Measurements from ENCODE around the gene SPRY4. TPM values are rescaled to one million over a fixed set of nuclear protein-coding genes. Genes with fewer than 3 reads are reported as not detected.

Gene SPRY4
- total RNA-seq, 1 donor from 2014 or later: 20.6 TPM

DNA sequence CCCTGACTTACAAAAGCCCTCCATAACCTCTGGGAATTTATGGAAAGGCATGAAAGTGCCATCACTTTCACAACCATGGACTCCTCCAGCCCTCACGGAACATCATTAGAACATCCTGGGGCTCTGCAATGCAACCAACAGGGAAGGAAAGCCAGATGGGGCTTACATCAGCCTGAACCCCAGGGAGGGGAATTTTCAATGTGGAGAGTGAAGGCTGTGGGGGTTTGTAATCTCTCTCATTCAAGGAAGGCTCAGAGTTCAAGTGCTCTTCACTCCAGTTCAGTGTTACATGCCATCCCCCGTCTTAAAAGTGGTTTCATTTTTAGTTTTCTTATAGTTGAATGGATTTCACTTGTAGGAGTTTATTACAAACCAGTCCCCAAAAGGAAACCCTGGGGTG lies 5.7 kb downstream of the SPRY4 start:
- DNase-seq (ENCODE audit: low spot score): no peak
- intact Hi-C loops (cut with DNase I): loop anchor here (5.0 kb wide), 1 partner anchor 37 kb away; no protein-coding TSS in a partner anchor

DNA sequence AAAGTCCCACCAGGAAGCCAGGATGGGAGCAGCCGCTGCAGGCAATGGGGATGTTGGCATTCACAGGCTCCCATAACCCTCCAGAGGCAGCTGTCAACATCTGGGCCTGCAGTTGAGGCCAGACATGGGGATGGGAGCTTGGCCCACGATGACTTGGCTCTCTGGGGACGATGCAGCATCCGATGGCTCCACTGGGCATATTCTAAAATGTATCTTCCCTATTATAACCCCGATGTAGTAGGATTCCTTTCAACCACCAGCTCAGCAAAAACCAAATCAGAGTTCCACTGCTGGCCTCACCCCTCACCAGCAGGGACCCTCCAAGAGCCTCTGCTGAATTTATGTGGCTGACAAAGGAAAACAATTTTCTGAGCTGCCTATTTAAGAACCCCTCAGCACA lies 7.1 kb downstream of the SPRY4 start:
- DNase-seq (ENCODE audit: low spot score): no peak
- intact Hi-C loops (cut with DNase I): loop anchor here (2.0 to 5.0 kb wide), 2 partner anchors 21 to 35 kb away; no protein-coding TSS in a partner anchor

DNA sequence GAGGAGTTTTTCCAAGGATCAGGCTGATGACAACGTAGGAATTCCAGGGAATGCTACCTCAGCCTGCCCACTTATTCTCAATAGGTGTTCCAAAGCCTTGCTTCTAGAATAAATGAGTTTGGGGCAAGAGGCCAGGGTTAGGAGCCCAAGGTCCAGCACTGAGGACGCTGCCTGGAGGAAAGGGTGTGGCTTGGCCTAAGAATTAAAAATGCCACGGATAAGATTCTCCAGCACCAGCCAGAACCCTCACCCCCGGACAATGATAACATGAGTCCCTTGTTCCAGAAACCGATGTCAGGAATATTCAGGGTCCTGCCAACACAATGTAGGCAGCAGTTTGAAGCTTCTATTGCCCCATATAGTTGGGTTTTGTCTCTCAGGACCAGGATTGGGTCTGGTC lies 7.6 kb downstream of the SPRY4 start:
- no peak for DNase-seq (ENCODE audit: low spot score)
- intact Hi-C loops (cut with DNase I): loop anchor here (2.0 to 5.0 kb wide), 2 partner anchors 20 to 35 kb away; no protein-coding TSS in a partner anchor

DNA sequence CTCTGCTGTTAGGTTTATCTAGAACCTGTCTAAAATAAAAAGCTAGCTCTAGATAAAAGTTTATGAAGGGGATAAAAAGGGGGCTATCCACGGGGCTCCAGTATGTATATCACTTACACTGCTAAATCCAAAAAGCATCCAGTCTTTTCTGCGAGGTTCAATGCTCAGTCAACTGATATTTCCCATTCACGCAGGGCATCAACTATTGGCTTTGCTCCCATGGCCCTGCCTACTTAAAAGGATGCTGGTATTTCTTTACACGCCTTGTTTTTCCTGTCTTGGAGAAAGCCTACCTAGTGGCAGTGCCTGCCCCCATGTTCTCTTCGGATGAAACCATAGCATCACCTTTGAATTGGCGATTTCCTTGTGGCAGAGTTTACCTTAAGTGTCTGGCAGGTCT lies 8.1 kb downstream of the SPRY4 start:
- DNase-seq (ENCODE audit: low spot score): no peak
- intact Hi-C loops (cut with DNase I): loop anchor here (2.0 to 5.0 kb wide), 2 partner anchors 20 to 34 kb away; no protein-coding TSS in a partner anchor

DNA sequence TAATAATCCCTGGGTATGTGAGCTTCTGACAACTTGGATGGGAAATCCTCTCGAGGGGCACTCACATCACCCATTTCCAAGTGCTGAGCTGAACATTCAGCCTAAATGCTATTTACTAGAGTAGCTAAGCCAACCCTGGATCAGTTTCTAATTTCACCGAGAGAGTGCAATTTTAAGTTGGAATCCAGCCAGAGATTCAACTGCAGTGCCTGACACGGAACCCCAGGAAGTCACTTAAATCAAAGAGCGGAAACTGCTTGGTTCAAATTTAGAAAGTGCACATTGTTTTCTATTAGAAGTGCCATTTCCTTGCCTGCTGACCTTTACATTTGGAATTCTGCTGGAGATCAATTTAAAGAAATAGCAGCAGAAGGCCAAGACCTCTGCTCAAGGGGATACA lies 8.8 kb downstream of the SPRY4 start:
- intact Hi-C loops (cut with DNase I): loop anchor here (2.0 to 5.0 kb wide), 2 partner anchors 19 to 34 kb away; no protein-coding TSS in a partner anchor
- no peak for DNase-seq (ENCODE audit: low spot score)

DNA sequence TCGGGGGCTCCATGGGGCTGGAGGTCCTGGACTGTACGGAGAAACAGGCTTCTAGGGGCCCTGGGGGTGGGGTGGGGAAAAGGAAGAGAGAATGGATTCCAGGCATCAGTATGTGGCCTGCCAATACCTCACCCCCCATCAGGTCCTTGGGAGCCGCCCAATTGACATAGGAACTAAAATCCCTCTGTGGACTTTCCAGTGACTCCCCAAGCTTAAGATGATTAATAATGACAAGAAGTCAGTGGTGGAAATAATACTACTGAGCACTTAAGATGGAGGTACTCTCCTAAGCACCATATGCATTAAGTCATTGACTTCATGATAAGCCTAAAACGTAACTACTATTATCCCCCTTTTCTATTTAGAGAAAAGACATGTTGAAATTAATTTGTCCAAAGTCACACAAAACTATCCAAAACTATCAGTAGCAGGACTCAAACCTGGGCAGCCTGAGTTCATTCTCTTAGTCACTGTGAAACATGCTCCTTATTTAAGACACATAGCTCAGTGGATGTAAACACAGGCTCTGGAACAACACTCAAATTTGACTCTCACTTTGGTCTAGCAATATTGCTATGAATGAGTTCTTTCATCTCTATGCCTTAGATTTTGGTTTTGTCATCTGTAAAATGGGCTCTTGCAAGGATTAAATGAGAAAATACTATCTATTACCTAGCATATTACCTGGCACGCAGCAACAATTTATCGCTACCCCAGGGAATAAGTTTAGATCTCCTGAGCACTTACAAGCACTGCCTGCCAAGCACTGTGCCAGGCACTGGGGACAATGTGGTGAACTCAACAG lies 9.5 kb downstream of the SPRY4 start:
- intact Hi-C loops (cut with DNase I): loop anchor here (5.0 kb wide), 1 partner anchor 33 kb away; no protein-coding TSS in a partner anchor
- DNase-seq (ENCODE audit: low spot score): no peak

DNA sequence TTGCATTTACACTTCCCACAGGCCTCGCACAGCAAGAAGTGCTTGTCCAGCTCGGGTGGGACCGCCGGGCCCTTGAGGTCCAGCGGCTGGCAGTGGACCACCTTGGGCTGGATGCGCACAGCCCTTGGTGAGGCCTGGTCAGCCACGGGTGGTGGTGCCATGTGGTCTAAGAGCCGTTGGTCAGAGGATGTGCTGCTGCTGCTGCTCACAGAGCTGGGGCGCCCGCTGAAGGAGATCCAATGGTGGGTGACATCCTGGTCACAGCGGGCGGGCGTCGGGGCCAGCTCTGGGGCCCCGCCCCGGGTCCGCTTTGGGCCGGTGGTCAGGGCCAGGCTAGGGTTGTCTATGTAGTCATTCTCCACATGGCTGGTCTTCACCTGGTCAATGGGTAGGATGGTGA lies 10.2 kb downstream of the SPRY4 start:
- intact Hi-C loops (cut with DNase I): loop anchor here (5.0 kb wide), 1 partner anchor 32 kb away; no protein-coding TSS in a partner anchor
- no peak for DNase-seq (ENCODE audit: low spot score)

DNA sequence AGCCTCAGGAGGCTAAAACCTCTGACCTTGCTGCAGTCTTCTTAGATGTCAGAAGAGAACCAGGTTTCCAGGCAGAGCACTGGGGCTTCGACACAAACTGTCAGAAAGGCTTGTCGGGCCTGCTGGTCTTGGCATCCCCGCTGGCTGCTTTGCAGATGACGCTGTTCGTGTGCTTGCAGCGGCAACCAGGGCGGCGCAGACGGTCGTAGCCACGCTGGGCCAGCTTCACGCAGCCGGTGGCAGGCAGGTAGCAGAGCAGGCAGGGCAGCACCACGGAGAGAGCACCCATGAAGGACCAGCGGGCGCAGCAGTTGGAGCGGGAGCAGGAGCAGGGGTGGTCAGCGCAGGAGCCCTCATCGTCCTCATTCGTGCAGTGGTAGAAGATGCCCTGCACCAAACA lies 10.7 kb downstream of the SPRY4 start:
- intact Hi-C loops (cut with DNase I): no loop called here
- no peak for DNase-seq (ENCODE audit: low spot score)

DNA sequence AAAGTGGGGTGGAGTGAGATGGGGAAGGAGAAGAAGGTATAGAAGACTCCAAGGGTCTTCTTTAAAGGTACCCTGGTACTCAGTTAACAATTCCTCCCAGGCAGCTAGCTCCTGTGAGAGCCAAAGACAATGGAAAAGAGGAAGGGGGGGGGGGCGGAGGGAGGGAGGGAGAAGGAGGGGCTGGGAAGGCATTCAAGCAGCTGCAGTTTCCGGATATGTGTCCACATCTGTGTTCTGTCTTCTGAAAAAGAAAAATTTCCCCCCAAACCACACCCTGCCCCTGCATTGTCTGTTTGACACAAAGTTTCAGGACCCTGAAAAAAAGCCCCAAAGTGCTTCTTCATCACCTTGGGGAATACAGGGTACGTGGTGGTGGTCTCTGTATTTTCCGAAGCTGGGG lies 11.1 kb downstream of the SPRY4 start:
- no peak for DNase-seq (ENCODE audit: low spot score)
- intact Hi-C loops (cut with DNase I): no loop called here

DNA sequence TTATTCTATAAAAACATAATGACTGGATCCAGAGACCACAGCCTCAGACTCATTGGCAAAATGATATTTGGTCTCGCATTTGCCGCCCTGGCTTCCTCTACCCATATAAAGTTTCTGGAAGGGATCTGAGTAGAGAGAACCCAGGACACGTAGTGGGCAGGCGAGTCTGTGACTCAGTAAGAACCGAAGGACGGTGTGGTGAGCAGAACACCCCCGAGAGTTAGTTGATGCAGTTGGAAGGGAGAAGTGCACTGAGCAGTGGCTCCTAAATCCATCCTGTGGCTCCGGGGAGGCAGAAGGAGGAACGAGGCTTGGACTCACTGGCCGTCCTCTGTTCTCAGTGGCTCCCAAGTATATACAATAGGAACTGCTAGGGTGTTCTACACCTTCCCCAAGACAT lies 11.5 kb downstream of the SPRY4 start:
- intact Hi-C loops (cut with DNase I): no loop called here
- no peak for DNase-seq (ENCODE audit: low spot score)

DNA sequence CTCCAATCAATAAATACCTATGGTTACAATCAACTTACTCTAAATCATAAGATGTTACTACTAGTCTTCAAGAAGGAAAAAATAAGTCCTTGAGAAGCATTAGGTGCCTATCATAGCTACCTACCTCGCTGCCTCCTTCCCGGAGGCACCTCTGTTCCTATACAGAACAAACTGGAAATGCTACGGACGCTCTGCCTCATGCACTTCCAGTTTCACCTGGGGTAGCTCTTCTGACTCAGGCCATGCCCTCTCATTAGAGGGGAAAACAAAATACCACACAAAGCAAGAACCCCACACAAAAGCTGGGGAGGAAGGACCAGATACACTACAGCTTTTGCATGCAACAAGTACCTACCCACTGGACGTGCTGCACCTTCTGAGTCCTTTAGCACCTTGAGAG lies 12.4 kb downstream of the SPRY4 start:
- intact Hi-C loops (cut with DNase I): no loop called here

DNA sequence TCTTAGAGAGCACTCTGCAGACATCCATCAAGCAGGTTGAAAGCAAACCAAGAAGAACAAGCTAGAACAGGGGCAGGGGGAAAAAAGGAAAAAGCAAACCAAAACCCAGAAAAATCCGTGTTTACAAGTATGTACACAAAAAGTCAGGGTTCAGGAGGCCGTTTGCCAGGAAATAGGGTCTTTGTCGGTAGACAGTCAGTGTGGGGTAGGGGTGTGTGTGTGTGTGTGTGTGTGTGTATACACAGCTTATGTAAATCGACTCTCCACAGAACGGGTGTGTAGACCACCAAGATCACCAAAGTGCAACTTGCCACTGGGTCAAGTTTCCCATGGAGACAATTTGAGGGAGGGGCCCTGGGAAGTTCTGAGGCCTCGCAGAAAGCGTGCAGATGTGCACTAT lies 13.1 kb downstream of the SPRY4 start:
- intact Hi-C loops (cut with DNase I): no loop called here

More for the DNA sequence above, 12.4 kb downstream of the SPRY4 start:
- no peak for DNase-seq (ENCODE audit: low spot score)

DNA sequence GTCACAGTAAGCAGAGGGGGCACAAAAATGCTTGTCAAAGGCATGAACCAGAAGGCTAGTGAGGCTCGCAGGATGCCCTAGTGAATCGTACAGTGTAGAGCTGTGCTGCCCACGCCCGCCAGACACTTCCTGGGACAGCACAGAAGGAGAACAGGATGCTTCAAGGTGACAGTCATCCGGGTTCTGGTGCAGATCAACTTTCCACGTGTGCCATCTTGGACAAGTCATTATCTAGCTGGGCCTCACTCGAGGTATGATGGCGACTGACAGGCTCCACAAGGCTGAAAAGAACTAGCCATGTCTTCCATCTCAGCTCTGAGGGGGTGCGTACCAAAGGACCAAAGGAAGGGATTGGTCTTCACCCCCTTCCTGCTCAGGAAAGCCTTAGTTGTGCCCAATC lies 14.0 kb downstream of the SPRY4 start:
- DNase-seq (ENCODE audit: low spot score): no peak
- intact Hi-C loops (cut with DNase I): no loop called here

More for the DNA sequence above, 13.1 kb downstream of the SPRY4 start:
- no peak for DNase-seq (ENCODE audit: low spot score)

DNA sequence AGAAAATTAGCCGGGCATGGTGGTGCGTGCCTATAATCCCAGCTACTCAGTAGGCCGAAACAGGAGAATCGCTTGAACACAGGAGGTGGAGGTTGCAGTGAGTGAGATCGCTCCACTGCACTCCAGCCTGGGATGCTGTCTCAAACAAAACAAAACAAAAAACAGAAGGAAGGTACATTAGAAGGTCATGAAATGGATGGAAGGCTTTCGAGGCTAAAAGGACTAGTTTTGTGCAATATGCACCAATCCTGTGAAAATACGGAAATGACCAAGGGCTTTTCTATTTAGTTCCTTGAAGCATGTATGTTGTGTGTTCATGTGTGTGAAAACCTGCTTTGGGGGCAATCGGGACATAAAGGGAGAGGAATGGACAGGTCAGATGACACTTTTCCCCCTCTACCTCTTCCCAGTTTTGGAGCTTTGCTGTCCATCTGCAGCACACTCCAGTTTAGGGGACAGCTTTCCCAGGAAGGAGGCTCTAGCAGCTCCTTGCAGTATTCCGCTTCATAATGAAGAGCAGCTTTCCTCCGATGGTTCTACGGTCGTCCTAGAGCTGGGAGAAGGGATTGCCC lies 15.0 kb downstream of the SPRY4 start:
- DNase-seq (ENCODE audit: low spot score): no peak
- intact Hi-C loops (cut with DNase I): no loop called here

DNA sequence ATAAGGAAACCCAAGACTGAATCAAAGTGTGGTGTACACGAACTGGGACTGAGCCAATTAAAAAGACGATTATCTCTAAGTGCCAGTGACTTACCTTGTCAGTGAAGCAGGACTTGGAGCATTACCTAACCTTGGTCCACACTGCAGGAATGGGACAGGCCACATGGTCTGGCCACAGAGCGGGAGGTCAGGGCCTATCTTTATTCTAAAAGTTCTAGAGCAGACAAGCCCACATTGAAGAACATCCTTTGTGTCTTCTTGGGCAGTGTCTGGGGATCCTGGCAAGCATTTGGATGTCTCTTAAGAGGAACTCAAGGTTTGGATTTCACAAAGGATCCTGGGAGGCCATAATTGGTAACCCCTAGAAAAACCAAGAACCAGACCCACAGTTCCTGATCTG lies 16.5 kb downstream of the SPRY4 start:
- intact Hi-C loops (cut with DNase I): no loop called here
- no peak for DNase-seq (ENCODE audit: low spot score)

DNA sequence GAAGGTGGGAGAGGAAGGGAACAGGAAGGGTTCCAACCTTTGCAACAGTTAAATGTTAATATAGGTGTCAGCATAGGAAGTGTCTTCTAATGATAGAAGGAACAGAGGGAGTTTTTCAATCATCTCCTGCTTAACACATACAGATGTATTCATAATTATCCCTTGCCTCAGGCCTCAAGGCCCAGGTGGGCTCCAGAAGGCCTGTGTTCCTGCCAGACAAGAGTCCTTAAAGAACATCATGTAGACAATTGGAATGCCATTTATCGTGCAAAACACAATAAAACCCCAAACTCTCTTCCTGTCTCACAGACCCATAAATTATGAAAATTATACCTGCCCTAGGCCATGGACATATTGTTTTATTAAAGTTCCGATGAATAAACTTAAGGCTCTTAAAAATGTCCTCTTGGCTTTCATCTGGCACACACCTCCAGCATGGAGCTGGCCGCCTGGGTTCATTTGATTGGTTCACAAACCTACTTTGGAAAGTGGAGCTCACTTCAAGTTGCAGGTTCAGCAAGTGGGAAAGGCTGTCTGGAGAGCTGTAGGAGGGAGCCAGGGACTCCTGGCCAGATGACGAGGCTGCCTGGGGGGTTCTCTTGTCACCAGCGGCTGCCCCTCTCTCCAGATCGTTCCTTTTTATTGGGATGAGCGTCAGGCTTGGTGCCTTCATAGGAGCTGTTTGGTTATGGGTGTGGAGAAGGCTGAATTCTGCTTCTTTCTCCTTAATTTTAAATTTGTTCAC lies 17.5 kb downstream of the SPRY4 start:
- intact Hi-C loops (cut with DNase I): no loop called here
- no peak for DNase-seq (ENCODE audit: low spot score)

DNA sequence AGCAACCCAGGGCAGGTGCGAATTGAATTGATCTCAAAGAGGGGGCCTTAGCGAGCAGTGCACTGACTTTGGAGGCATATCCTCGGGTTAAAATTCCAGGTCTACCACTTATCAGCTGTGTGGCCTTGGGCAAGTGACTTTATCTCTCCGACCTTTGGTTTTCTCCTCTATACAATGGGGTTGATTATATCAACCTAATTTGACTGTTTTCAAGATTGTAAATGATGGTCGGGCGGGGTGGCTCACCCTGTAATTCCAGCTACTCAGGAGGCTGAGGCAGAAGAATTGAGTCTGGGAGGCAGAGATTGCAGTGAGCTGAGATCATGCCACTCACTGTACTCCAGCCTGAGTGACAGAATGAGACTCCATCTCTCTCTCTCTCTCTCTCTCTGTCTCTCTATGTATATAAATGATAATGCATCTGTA lies 18.7 kb downstream of the SPRY4 start:
- no peak for DNase-seq (ENCODE audit: low spot score)
- intact Hi-C loops (cut with DNase I): no loop called here

DNA sequence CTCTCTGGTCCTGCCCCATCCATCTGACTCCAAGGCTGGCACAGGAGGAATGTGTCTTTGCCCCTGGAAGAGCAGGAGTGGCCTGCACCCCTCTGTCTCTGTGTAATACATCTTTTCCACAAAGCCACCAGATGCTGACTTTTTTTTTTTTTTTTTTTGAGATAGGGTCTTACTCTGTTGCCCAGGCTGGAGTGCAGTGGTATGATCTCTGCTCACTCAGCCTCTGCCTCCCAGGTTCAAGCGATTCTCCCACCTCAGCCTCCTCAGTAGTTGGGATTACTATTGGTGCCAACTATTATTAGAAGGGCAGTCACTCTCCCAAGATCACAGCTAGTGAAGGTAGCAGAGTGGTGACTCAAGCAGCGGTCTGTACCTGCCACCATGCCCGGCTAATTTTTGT lies 19.6 kb downstream of the SPRY4 start:
- intact Hi-C loops (cut with DNase I): no loop called here
- DNase-seq (ENCODE audit: low spot score): no peak

DNA sequence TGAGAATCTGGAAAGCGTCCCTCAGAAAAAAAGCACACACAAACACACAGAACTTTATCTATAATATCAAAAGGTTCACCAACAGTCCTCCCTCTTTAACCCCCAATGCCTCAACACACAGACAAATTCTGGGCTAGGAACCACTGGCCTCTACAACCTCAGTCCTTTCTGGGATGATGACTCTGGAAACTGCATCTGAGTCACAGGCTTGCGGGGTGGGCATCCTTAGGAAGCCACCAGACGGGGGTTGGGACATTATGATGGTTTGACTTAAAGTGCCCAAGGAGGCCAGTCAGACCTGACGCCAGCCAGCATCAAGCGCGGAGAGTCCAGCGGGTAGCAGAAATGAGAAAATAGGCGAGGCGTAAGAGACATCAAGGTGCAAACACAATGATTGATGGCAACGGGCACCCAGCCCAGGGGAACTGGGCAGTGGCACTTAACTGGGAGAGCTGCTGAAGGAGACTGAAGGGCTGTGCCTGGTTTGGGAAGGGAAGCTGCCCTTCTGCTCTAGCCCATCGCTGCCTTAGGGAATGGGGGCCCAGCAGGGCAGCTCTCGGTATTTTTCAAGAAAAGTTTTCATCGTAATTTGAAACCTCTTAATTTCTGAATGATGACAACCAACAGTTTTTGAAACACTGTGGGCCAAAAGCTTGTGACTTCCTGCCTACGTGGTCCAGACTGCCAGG lies 20.7 kb downstream of the SPRY4 start:
- DNase-seq (ENCODE audit: low spot score): no peak
- intact Hi-C loops (cut with DNase I): no loop called here

DNA sequence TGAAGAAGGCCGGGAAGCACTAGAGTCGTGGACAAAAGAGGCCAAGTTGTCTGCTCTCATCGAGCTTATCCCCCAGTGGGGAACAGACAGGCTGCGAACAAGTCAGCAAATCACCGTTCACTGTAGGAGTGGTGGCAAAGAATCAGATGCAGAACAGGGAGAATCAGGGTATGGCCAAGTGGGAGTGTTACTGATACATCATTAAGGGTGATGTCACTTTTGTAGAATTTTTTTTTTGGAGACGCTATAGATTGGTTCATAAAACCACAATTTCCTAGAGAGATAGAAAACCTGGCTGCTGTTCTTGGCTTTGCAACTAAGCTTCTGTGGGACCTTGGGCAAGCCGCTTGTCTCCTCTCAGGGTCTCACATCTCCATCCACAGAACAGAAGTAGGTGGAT lies 21.3 kb downstream of the SPRY4 start:
- no peak for DNase-seq (ENCODE audit: low spot score)
- intact Hi-C loops (cut with DNase I): no loop called here
